ENCODE results near the gene TACR2. TPM values are rescaled to one million over a fixed set of nuclear protein-coding genes. Genes with fewer than 3 reads are reported as not detected.

Gene TACR2
- polyA plus RNA-seq, 3 donors = 0.19 to 0.23 (median 0.20) TPM

- DNase-seq = no peak
- H3K36me3 Mint-ChIP-seq = peaks cover 70 to 79% of the 10 kb centered on the region in 2 donors
- H3K36me3 ChIP-seq (replicated peaks in 1 of 2; ENCODE audit: control insufficient read depth in 1 of 2, insufficient read depth in 2 of 2, low read length in 2 of 2) = peaks cover 71 to 92% of the 10 kb centered on the region in 2 donors
Observed at GRCh38 chr10:69401416-69401815, 15.3 kb downstream of the TACR2 start.

GRCh38 chr10:69400936-69401335, 15.8 kb downstream of the TACR2 start:
- no peak overlapping the region for H3K27ac Mint-ChIP-seq
- peaks cover 75 to 84% of the 10 kb centered on the region in 2 donors for H3K36me3 Mint-ChIP-seq
- TF ChIP-seq, protein P1, sequence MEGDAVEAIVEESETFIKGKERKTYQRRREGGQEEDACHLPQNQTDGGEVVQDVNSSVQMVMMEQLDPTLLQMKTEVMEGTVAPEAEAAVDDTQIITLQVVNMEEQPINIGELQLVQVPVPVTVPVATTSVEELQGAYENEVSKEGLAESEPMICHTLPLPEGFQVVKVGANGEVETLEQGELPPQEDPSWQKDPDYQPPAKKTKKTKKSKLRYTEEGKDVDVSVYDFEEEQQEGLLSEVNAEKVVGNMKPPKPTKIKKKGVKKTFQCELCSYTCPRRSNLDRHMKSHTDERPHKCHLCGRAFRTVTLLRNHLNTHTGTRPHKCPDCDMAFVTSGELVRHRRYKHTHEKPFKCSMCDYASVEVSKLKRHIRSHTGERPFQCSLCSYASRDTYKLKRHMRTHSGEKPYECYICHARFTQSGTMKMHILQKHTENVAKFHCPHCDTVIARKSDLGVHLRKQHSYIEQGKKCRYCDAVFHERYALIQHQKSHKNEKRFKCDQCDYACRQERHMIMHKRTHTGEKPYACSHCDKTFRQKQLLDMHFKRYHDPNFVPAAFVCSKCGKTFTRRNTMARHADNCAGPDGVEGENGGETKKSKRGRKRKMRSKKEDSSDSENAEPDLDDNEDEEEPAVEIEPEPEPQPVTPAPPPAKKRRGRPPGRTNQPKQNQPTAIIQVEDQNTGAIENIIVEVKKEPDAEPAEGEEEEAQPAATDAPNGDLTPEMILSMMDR (IDR thresholded peaks at IDR 0.05) = no peak
- no peak overlapping the region for H3K4me2 ChIP-seq (replicated peaks; ENCODE audit: extremely low read depth, low read length, poor library complexity, severe bottlenecking)
- no peaks in the 10 kb centered on the region for H3K4me1 ChIP-seq (ENCODE audit: control insufficient read depth in 1 of 2, insufficient read depth in 2 of 2, low read length in 2 of 2)
- no peak for DNase-seq
- H4K20me1 ChIP-seq (ENCODE audit: insufficient read depth, low read length) = peaks cover 65% of the 10 kb centered on the region
- no peak overlapping the region for H2AFZ ChIP-seq (ENCODE audit: insufficient read depth, low read depth, low read length, poor library complexity, severe bottlenecking)
- no peaks in the 10 kb centered on the region for H3K27me3 ChIP-seq (ENCODE audit: control insufficient read depth in 2 of 2, insufficient read depth in 2 of 2, low read length in 2 of 2)
- intact Hi-C loops (cut with micrococcal nuclease) = no loop called here
- H3K36me3 ChIP-seq (replicated peaks in 1 of 2; ENCODE audit: control insufficient read depth in 1 of 2, insufficient read depth in 2 of 2, low read length in 2 of 2) = peaks cover 75 to 97% of the 10 kb centered on the region in 2 donors
- no peak overlapping the region for H3K4me3 ChIP-seq (replicated peaks in 1 of 3; ENCODE audit: low read depth in 2 of 3, low read length in 3 of 3)
- 95% methylated on average over 11 of the region's 23 CpGs for WGBS (ENCODE audit: insufficient coverage)
- H3K4me3 Mint-ChIP-seq = no peak overlapping the region
- H3K9me3 Mint-ChIP-seq = peaks cover 0 to 2% (median 0%) of the 10 kb centered on the region in 7 donors
- no peaks in the 10 kb centered on the region for H3K9me3 ChIP-seq (replicated peaks in 1 of 2; ENCODE audit: control insufficient read depth in 1 of 2, insufficient read depth in 1 of 2, low read length in 2 of 2)
- no peaks in the 10 kb centered on the region for H3K79me2 ChIP-seq (ENCODE audit: insufficient read depth, low read length)
- no peak overlapping the region for H3K27ac ChIP-seq (ENCODE audit: low read depth in 1 of 2, low read length in 2 of 2)
- H3K27me3 Mint-ChIP-seq (ENCODE audit: low read depth in 3 of 3) = peaks cover 0 to 1% (median 0%) of the 10 kb centered on the region in 3 donors
- H3K4me1 Mint-ChIP-seq = peaks cover under 1% of the 10 kb centered on the region
- no peak overlapping the region for H3K9ac ChIP-seq (ENCODE audit: insufficient read depth, low read length, poor library complexity, severe bottlenecking)

More at GRCh38 chr10:69401416-69401815, 15.3 kb downstream of the TACR2 start:
- Mint-ChIP-seq H3K27ac (no peak overlapping the region), H3K4me1 (peaks cover 5% of the 10 kb centered on the region), H3K27me3 (ENCODE audit: low read depth in 3 of 3) (peaks cover 0 to 1% (median 0%) of the 10 kb centered on the region in 3 donors), H3K4me3 (no peak overlapping the region), H3K9me3 (peaks cover 0 to 2% (median 0%) of the 10 kb centered on the region in 7 donors)
- Histone ChIP-seq H3K9me3 (replicated peaks in 1 of 2; ENCODE audit: control insufficient read depth in 1 of 2, insufficient read depth in 1 of 2, low read length in 2 of 2) (no peaks in the 10 kb centered on the region), H3K4me2 (replicated peaks; ENCODE audit: extremely low read depth, low read length, poor library complexity, severe bottlenecking) (no peak overlapping the region), H3K79me2 (ENCODE audit: insufficient read depth, low read length) (no peaks in the 10 kb centered on the region), H3K27me3 (ENCODE audit: control insufficient read depth in 2 of 2, insufficient read depth in 2 of 2, low read length in 2 of 2) (no peaks in the 10 kb centered on the region), H3K4me1 (ENCODE audit: control insufficient read depth in 1 of 2, insufficient read depth in 2 of 2, low read length in 2 of 2) (no peaks in the 10 kb centered on the region), H3K27ac (ENCODE audit: low read depth in 1 of 2, low read length in 2 of 2) (no peak overlapping the region), H3K4me3 (replicated peaks in 1 of 3; ENCODE audit: low read depth in 2 of 3, low read length in 3 of 3) (no peak overlapping the region), H3K9ac (ENCODE audit: insufficient read depth, low read length, poor library complexity, severe bottlenecking) (no peak overlapping the region), H2AFZ (ENCODE audit: insufficient read depth, low read depth, low read length, poor library complexity, severe bottlenecking) (no peak overlapping the region), H4K20me1 (ENCODE audit: insufficient read depth, low read length) (peaks cover 60% of the 10 kb centered on the region)
- TF ChIP-seq, protein P1 (IDR thresholded peaks at IDR 0.05) = no peak
- 94% methylated on average over 7 of the region's 11 CpGs for WGBS (ENCODE audit: insufficient coverage)
- intact Hi-C loops (cut with micrococcal nuclease) = no loop called here
